NCI-H2196 (cell line): ENCODE data around the gene PI4KA.
"Not testable (repeated sequence)": the region's sequence is repeated elsewhere in the genome, so short reads cannot be mapped to it uniquely, and the experiment has no call there.

Experiments
- DNase-seq: peaks from one replicate; lab custom pipeline; 2025; ENCODE audit not compliant: unreplicated experiment; lab: John Stamatoyannopoulos, UW

Gene PI4KA

GRCh38 chr22:20779014-20779817 is 79.4 kb downstream of the PI4KA start:
- DNase-seq, result no peak

GRCh38 chr22:20777420-20778177 is 81.0 kb downstream of the PI4KA start:
- DNase-seq, result peak; percentile 79

- DNase-seq, result no peak
Measured at GRCh38 chr22:20776624-20777405, 81.8 kb downstream of the PI4KA start.

- no peak for DNase-seq
Measured at GRCh38 chr22:20775342-20775895, 83.2 kb downstream of the PI4KA start.

- DNase-seq, result no peak
Measured at GRCh38 chr22:20774882-20775281, 83.7 kb downstream of the PI4KA start.

- DNase-seq, result no peak
Measured at GRCh38 chr22:20773793-20774212, 84.8 kb downstream of the PI4KA start, which contains the start of gene SERPIND1. Gene SERPIND1 (plus strand): TSS chr22:20774113. CDS start chr22:20779313, 5,200 bp downstream.

GRCh38 chr22:20771918-20772625 is 86.5 kb downstream of the PI4KA start:
- no peak for DNase-seq

- not testable (repeated sequence) for DNase-seq
Measured at GRCh38 chr22:20769496-20769826, 89.2 kb downstream of the PI4KA start.

- no peak for DNase-seq
Measured at GRCh38 chr22:20766530-20766929, 92.1 kb downstream of the PI4KA start.

- no peak for DNase-seq
Measured at GRCh38 chr22:20765938-20766337, 92.7 kb downstream of the PI4KA start.

GRCh38 chr22:20764729-20765128 is 93.9 kb downstream of the PI4KA start:
- no peak for DNase-seq

- no peak for DNase-seq
Measured at GRCh38 chr22:20764471-20764720, 94.2 kb downstream of the PI4KA start.

- no peak for DNase-seq
Measured at GRCh38 chr22:20763630-20764470, 94.8 kb downstream of the PI4KA start.

- DNase-seq, result no peak
Measured at GRCh38 chr22:20762233-20762796, 96.3 kb downstream of the PI4KA start.

- DNase-seq, result no peak
Measured at GRCh38 chr22:20761536-20761935, 97.1 kb downstream of the PI4KA start.

GRCh38 chr22:20760084-20760483 is 98.5 kb downstream of the PI4KA start:
- DNase-seq, result no peak

GRCh38 chr22:20758688-20759087 is 99.9 kb downstream of the PI4KA start:
- no peak for DNase-seq

GRCh38 chr22:20756846-20757245 is 101.8 kb downstream of the PI4KA start:
- DNase-seq, result no peak

- no peak for DNase-seq
Measured at GRCh38 chr22:20752873-20753272, 105.7 kb downstream of the PI4KA start.
